Measurements from ENCODE around the gene SPINK4.

The SPINK4 gene

GRCh38 chr9:33267151-33267767, 27.3 kb downstream of the SPINK4 start:
- H3K36me3 ChIP-seq (ENCODE audit: low read depth): peaks cover 75% of the 10 kb centered on the region
- TF ChIP-seq CTCF (IDR thresholded peaks at IDR 0.05; ENCODE audit: poor library complexity, severe bottlenecking): no peak

GRCh38 chr9:33270146-33270545, 30.2 kb downstream of the SPINK4 start:
- no peaks in the 10 kb centered on the region for H3K9me3 ChIP-seq (ENCODE audit: severe bottlenecking)
- no peak overlapping the region for H3K27ac ChIP-seq (ENCODE audit: poor library complexity, severe bottlenecking)
- TF ChIP-seq CTCF (IDR thresholded peaks at IDR 0.05; ENCODE audit: poor library complexity, severe bottlenecking): no peak
- no peak overlapping the region for H3K4me3 ChIP-seq (ENCODE audit: severe bottlenecking)
- H3K27me3 ChIP-seq (ENCODE audit: insufficient read depth, poor library complexity, severe bottlenecking): no peaks in the 10 kb centered on the region
- DNase-seq (ENCODE audit: low spot score) (no peak), ATAC-seq (ENCODE audit: low read depth) (no peak)
- H3K36me3 ChIP-seq (ENCODE audit: low read depth): peaks cover 91% of the 10 kb centered on the region
- H3K4me1 ChIP-seq (ENCODE audit: insufficient read depth, poor library complexity, severe bottlenecking): peaks cover 5% of the 10 kb centered on the region

More at GRCh38 chr9:33267151-33267767, 27.3 kb downstream of the SPINK4 start:
- Histone ChIP-seq H3K27me3 (ENCODE audit: insufficient read depth, poor library complexity, severe bottlenecking) (no peaks in the 10 kb centered on the region), H3K9me3 (ENCODE audit: severe bottlenecking) (no peaks in the 10 kb centered on the region), H3K27ac (ENCODE audit: poor library complexity, severe bottlenecking) (no peak overlapping the region), H3K4me1 (ENCODE audit: insufficient read depth, poor library complexity, severe bottlenecking) (peaks cover 5% of the 10 kb centered on the region), H3K4me3 (ENCODE audit: severe bottlenecking) (no peak overlapping the region)
- ATAC-seq (ENCODE audit: low read depth) (no peak), DNase-seq (ENCODE audit: low spot score) (no peak)

- H3K36me3 ChIP-seq (ENCODE audit: low read depth): peaks cover 96% of the 10 kb centered on the region
- no peak for TF ChIP-seq CTCF (IDR thresholded peaks at IDR 0.05; ENCODE audit: poor library complexity, severe bottlenecking)
- no peak overlapping the region for H3K4me3 ChIP-seq (ENCODE audit: severe bottlenecking)
- no peaks in the 10 kb centered on the region for H3K4me1 ChIP-seq (ENCODE audit: insufficient read depth, poor library complexity, severe bottlenecking)
- DNase-seq (ENCODE audit: low spot score): no peak
- no peak overlapping the region for H3K27ac ChIP-seq (ENCODE audit: poor library complexity, severe bottlenecking)
- ATAC-seq (ENCODE audit: low read depth): no peak
- no peaks in the 10 kb centered on the region for H3K9me3 ChIP-seq (ENCODE audit: severe bottlenecking)
- H3K27me3 ChIP-seq (ENCODE audit: insufficient read depth, poor library complexity, severe bottlenecking): no peaks in the 10 kb centered on the region
Measured at GRCh38 chr9:33272061-33272460, 32.1 kb downstream of the SPINK4 start.

GRCh38 chr9:33273266-33273971, 33.5 kb downstream of the SPINK4 start:
- no peak overlapping the region for H3K4me3 ChIP-seq (ENCODE audit: severe bottlenecking)
- DNase-seq (ENCODE audit: low spot score) (no peak), ATAC-seq (ENCODE audit: low read depth) (no peak)
- no peaks in the 10 kb centered on the region for H3K9me3 ChIP-seq (ENCODE audit: severe bottlenecking)
- no peaks in the 10 kb centered on the region for H3K4me1 ChIP-seq (ENCODE audit: insufficient read depth, poor library complexity, severe bottlenecking)
- no peak for TF ChIP-seq CTCF (IDR thresholded peaks at IDR 0.05; ENCODE audit: poor library complexity, severe bottlenecking)
- peaks cover 96% of the 10 kb centered on the region for H3K36me3 ChIP-seq (ENCODE audit: low read depth)
- no peaks in the 10 kb centered on the region for H3K27me3 ChIP-seq (ENCODE audit: insufficient read depth, poor library complexity, severe bottlenecking)
- no peak overlapping the region for H3K27ac ChIP-seq (ENCODE audit: poor library complexity, severe bottlenecking)

- Histone ChIP-seq H3K4me3 (ENCODE audit: severe bottlenecking) (no peak overlapping the region), H3K9me3 (ENCODE audit: severe bottlenecking) (no peaks in the 10 kb centered on the region), H3K27me3 (ENCODE audit: insufficient read depth, poor library complexity, severe bottlenecking) (no peaks in the 10 kb centered on the region), H3K36me3 (ENCODE audit: low read depth) (peaks cover 96% of the 10 kb centered on the region), H3K27ac (ENCODE audit: poor library complexity, severe bottlenecking) (no peak overlapping the region), H3K4me1 (ENCODE audit: insufficient read depth, poor library complexity, severe bottlenecking) (no peaks in the 10 kb centered on the region)
- no peak for TF ChIP-seq CTCF (IDR thresholded peaks at IDR 0.05; ENCODE audit: poor library complexity, severe bottlenecking)
- DNase-seq (ENCODE audit: low spot score): no peak
- ATAC-seq (ENCODE audit: low read depth): no peak
Measured at GRCh38 chr9:33273972-33274328, 34.0 kb downstream of the SPINK4 start.
